NCI-H146 treated with DMSO at 0.1 percent for 48 hours (cell line): ENCODE data around the gene DIS3L2.
"Not testable (repeated sequence)": the region's sequence is repeated elsewhere in the genome, so short reads cannot be mapped to it uniquely, and the experiment has no call there.

Experiments
- DNase-seq: peaks from one replicate; lab custom pipeline; 2025; ENCODE audit not compliant: unreplicated experiment; lab: John Stamatoyannopoulos, UW

Gene DIS3L2

DNA sequence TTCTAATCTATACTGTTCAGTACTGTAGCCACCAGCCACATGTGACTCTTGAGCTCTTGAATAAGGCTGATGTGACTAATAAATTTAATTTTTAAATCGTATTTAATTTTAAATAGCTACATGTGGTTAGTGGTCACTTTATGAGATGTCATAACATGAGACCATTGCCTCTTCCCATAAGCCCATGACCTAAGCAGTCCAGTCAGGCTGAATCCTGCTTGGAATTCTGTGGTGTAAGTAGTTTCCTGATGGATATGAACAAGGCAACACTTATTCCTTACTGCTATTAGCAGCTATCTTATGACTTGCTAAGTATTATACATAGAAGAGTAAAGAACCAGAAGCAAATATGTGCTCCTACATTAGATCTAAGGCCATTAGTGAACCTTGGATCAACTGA is 150.0 kb downstream of the DIS3L2 start:
- DNase-seq: no peak

- no peak for DNase-seq
Measured at GRCh38 chr2:232113821-232114220, 152.3 kb downstream of the DIS3L2 start.

GRCh38 chr2:232115728-232116361 is 154.3 kb downstream of the DIS3L2 start:
- not testable (repeated sequence) for DNase-seq

GRCh38 chr2:232116852-232117251 is 155.3 kb downstream of the DIS3L2 start:
- no peak for DNase-seq

DNA sequence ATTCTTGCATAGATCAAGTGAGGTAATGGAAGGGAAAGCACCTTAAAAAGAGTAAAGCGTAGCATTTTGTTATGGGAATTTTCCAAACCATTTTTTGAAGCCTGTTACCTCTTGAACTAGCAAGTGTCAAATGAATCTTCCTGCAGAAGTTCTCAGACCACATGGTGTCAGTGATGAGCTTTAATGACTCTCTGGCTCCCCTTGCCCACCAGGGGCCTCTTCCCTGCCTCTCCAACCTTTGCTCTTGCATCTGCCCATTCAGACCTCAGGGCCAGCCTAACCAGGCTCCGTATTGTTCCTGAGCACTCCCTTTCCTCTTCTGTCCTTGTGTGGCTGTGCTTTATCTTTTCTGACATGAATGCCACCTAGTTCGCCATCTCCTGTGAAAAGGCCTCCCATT is 155.9 kb downstream of the DIS3L2 start:
- DNase-seq: no peak

- DNase-seq: no peak
Measured at GRCh38 chr2:232120911-232121310, 159.4 kb downstream of the DIS3L2 start.

DNA sequence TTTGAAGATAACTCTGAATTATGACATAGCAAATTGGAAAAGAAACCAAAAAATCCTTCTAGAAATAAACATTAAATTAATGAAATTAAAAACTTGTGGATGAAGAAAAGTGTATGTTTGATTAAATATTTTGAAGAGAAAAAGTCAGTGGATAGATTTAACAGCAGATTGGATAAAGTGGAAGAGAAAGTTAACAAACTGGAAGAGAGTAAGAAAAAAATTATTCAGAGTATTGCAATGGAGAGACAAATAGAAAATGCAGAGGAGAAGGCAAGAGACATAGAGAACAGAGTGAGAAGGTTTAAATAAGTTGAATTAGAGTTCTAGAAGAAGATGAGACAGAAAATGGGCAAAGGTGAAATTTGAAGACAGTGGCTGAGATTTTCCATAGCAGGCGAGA is 162.8 kb downstream of the DIS3L2 start:
- no peak for DNase-seq

DNA sequence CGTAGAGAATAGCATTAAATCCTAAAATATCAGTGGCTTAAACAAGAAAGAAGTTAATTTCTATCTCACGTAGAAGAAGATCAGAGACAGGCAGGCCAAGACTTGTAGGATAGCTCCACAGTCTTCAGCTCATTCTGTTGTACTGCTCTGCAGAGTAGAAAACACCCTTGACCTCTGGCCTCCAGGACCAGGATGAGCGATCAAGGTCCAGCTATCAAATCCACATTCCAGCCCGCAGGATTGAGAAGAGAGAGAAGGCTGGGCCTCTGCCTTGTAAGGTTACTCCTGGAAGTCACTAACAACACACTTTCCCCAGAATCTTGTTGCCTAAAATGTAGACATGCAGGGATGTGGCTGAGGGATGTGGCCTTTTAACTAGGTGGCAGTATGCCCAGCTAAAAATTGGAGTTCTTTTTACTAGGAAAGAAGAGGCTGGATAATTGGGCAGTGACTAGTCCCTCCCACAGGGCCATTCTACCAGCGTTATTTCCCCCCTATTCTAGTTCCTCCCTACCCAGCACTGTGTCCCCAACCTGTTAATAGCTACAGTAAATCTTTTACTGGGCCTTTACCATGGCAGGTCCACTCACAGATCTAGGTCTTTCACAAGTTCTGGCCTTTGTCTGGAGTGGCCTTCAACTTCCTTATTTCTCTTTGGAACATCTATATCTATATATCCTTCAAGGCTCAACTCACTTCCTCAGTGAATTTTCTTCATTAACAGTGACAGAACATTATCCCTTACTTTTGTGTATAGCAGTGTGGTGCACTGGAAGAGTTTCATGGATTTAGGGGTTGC is 165.0 kb downstream of the DIS3L2 start:
- DNase-seq: no peak

DNA sequence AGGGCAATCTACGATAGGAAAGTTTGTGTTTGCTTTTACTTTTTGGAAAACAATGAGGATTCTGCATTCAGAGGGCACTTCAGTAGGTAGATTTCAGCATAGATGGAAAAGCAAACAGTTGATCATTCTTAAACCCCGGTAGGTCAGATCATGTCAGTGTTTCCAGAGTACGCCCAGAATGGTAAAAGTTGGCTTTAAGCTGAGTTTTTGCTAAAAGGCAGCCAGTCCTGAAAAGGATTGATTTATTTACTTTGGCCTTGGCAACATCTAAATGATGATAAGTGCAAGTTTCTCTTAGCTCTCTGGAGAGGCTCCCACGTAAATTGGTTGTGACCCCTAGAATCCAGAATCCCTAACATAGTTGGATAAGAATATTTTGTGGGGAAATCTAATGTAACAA is 168.0 kb downstream of the DIS3L2 start:
- DNase-seq: no peak

DNA sequence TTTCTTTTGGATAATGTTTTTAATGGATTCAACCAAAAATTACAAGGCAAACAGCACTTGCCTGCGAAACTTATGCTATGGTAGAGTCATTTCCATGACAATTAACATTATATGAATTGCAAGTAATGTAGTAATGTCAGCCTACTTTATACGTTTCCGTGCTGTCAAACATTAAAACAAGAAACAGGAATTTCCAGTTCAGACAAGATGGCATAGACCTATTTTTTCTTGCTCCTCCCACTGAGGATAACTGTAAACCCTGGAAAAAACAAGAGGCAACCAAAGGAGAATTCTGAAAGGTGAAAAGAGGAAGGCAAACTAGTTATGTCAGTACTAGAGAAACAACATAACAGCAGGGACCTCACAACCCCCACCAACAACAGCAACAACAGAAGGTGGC is 170.7 kb downstream of the DIS3L2 start:
- DNase-seq: no peak

DNA sequence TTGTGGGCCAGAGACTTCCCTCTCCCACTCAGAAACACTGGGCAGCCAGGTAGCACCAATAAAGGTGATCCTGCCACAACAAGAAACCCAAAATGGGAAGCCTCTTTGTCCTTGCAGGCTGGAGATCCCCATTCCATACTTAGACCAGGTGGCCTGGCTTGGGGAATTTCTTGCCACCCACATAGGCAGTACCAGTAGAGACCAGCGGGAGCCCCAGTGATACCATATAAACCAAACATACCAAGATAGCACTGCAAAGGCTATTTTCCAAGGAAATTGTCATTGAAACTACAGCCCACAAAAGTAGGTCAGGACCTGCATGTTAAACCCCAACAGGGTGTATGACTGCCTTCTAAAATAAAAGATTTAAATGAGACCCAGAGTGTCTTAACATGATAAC is 171.6 kb downstream of the DIS3L2 start:
- no peak for DNase-seq

DNA sequence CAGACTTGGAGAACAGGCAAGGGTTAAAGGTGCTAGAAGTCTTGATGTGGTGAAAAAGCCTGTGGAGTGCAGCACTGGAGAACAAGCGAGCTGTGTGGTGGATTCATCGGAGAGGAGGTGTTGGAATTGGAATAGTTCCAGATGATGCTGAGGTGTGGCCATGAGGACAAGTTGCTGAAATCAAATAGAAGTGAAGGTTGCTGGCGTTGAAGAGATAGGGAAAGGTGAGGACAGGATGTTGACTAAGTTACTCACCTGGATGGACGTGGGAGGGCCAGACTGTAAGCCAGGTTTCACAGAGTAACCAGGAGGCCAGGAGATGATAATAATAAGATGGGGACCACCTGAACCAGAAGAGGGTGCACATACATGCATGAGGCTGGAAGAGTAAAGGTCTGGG is 173.4 kb downstream of the DIS3L2 start:
- no peak for DNase-seq

GRCh38 chr2:232137356-232138147 is 176.0 kb downstream of the DIS3L2 start:
- DNase-seq: no peak

DNA sequence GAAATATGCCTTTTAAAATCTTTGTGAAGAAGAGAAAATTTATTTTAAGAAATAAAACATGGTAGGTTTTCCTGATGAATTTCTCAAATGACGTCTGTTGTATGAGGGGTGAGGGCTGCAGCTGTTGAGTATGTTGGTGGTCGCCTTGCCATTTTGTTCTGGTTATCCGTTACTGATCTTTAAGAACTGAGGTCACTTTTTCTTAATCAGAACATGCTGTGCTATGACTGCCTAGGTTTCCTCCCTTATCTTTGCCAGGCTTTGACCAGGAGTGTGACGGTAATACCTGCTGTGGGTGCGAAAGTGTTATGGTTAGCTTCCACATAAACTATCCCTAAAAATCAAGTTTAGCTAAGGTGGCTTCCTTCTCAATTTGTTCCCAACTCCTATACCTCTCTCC is 176.9 kb downstream of the DIS3L2 start:
- DNase-seq: no peak

- DNase-seq: no peak
Measured at GRCh38 chr2:232139171-232139594, 177.7 kb downstream of the DIS3L2 start.

DNA sequence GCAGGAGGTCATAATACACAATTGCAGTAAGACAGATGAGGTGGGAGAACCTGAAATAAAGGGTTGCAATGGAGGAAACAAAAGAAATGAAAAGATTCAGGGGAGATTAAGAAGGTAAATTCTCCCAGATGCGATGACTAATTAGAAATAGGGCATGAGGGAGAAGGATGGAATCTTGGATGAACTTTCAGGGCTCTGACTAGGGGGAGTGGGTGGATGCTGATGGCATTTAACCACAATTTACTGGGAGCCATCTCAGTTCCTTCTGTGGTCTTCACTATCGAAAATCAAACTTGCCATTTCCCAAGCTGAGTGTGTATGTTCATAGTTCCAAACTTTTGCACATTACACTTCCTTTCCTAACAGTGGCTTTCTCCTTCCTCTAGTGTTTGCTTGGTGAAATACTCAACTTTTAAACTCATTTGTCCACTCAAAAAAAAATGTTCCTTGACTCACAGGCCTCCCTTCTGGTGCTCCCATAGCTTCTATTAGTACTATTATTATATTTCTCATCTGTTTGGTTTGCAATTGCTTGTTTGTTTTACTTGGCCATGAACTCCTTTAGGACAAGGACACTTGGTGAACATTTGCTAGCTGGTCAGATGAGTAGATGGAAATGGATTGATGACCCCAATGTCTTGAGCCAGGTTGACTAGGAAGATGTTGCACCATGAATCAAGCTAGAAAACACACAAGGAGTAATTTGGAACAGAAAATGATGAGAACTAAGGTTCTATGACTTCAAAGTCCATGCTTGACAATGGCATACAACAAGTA is 178.5 kb downstream of the DIS3L2 start:
- no peak for DNase-seq

DNA sequence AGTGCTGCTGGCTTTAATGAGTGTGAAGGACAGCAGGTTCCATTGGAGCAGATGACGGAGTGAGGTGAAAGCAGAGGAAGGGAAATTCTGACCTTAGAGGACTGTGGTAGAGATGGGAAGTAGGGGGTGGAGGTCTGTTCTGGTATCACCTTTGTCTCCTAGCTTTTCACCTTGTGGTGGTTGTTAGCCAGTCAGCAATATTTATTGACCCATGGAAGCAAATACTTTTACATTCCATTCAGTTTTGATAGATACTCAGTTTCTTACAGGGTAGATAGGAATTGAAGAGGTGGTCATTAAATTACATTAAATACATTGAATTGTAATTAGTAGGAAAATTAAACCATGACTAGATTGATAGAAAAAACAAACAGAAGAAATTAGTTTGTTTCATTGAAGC is 180.1 kb downstream of the DIS3L2 start:
- DNase-seq: no peak

GRCh38 chr2:232142049-232142448 is 180.5 kb downstream of the DIS3L2 start:
- DNase-seq: no peak

GRCh38 chr2:232142502-232142901 is 181.0 kb downstream of the DIS3L2 start:
- DNase-seq: no peak

- DNase-seq: no peak
Measured at GRCh38 chr2:232146294-232146693, 184.8 kb downstream of the DIS3L2 start.

GRCh38 chr2:232147440-232148077 is 186.0 kb downstream of the DIS3L2 start:
- no peak for DNase-seq
